Left lung (tissue), 10 donors: ENCODE results near the gene UTP25. TPM values are rescaled to one million over a fixed set of nuclear protein-coding genes. Genes with fewer than 3 reads are reported as not detected.

Source experiments
- ATAC-seq: fragments of 200-7000 bp; cut with Tn5 transposase; one replicate; pipeline ENCODE4 v1.9.1; 2020; ENCODE audit warnings: moderate library complexity
- DNase-seq, 4 donors: peaks; one replicate each; pipeline ENCODE4 v3.0.0-alpha.2; 2013 to 2020
- H3K27ac ChIP-seq, 2 donors: fragments of 200-600 bp; sonication (generic) in 1 of 2; one replicate each; pipeline versions ENCODE4 v1.5.0 to v1.8.0; 2020 to 2021
- H3K27me3 ChIP-seq, 2 donors: fragments of 200-600 bp; sonication (generic) in 1 of 2; one replicate each; pipeline versions ENCODE4 v1.5.0 to v1.8.0; 2020 to 2021
- H3K36me3 ChIP-seq, 2 donors: fragments of 200-600 bp; sonication (generic) in 1 of 2; one replicate each; pipeline versions ENCODE4 v1.5.0 to v1.8.0; 2020 to 2021
- H3K4me1 ChIP-seq, 2 donors: fragments of 200-600 bp; one replicate each; pipeline ENCODE4 v1.8.0; 2021
- H3K4me3 ChIP-seq, 2 donors: fragments of 200-600 bp; sonication (generic) in 1 of 2; one replicate each; pipeline versions ENCODE4 v1.5.0 to v1.8.0; 2020 to 2021; ENCODE audit warnings: mild to moderate bottlenecking in 1 of 2
- H3K9me3 ChIP-seq, 2 donors: fragments of 200-600 bp; sonication (generic) in 1 of 2; one replicate each; pipeline versions ENCODE4 v1.5.0 to v1.8.0; 2020 to 2021
- CTCF ChIP-seq, 2 donors: fragments of 200-600 bp; sonication (generic) in 1 of 2; IDR thresholded peaks; one replicate each; pipeline versions ENCODE4 v1.5.0 to v1.8.0; 2021; ENCODE audit warnings: antibody characterized with exemption in 2 of 2
- intact Hi-C, 2 donors: fragments of 100-400 bp; cut with DNase I; formaldehyde crosslinking; loops; one replicate each; pipeline versions ENCODE4 v1.11.2 to v1.14.2; 2022
- polyA plus RNA-seq, 6 donors: library from polyadenylated mRNA; unstranded; fragments of 120-200 nt; gene quantifications; one replicate each; pipeline ENCODE4 v1.2.1, GENCODE V29; 2013; ENCODE audit not compliant: insufficient read length in 6 of 6
- total RNA-seq, 2 donors: library from RNA; stranded (reverse); fragmentation: NEBNext Ultra II Directional; extraction: Animal tissue kit (Norgen Biotek cat#: 25700); gene quantifications; one replicate each; pipeline ENCODE4 v1.2.1, GENCODE V29; 2021
- donor health status: DM: no; HTN: yes; CAD: no.
- donor health status: DM: no; HTN: no; CAD: no.

The UTP25 gene
- total and polyA plus RNA-seq, 8 donors = 4.1 to 11.5 (median 10.3) TPM

- H3K27me3 ChIP-seq = no peaks in the 10 kb centered on the region
Measured at GRCh38 chr1:209849388-209849787, 21.6 kb downstream of the UTP25 start.

GRCh38 chr1:209850342-209850979, 22.7 kb downstream of the UTP25 start:
- ATAC-seq = peak; percentile 56
- Histone ChIP-seq H3K27me3 (no peaks in the 10 kb centered on the region), H3K4me3 (no peak overlapping the region), H3K9me3 (no peaks in the 10 kb centered on the region), H3K36me3 (peaks cover 0 to 81% of the 10 kb centered on the region in 2 donors), H3K4me1 (no peaks in the 10 kb centered on the region), H3K27ac (no peak overlapping the region)
- intact Hi-C loops = loop anchor here in 1 of 2 donors (10.0 kb wide), 1 partner anchor 144 kb away; no protein-coding TSS in a partner anchor
- DNase-seq = no peak
- peak in 1 of 2 donors; percentile 15 for TF ChIP-seq CTCF (IDR thresholded peaks at IDR 0.05)

More at GRCh38 chr1:209849388-209849787, 21.6 kb downstream of the UTP25 start:
- H3K36me3 ChIP-seq = peaks cover 0 to 80% of the 10 kb centered on the region in 2 donors
- no peaks in the 10 kb centered on the region for H3K4me1 ChIP-seq
- TF ChIP-seq CTCF (IDR thresholded peaks at IDR 0.05) = no peak
- no peak for DNase-seq
- ATAC-seq = no peak
- no peak overlapping the region for H3K27ac ChIP-seq
- intact Hi-C loops = no loop called here
- H3K4me3 ChIP-seq = no peak overlapping the region
- H3K9me3 ChIP-seq = no peaks in the 10 kb centered on the region

- intact Hi-C loops = loop anchor here in 1 of 2 donors (10.0 kb wide), 1 partner anchor 141 kb away; no protein-coding TSS in a partner anchor
- H3K4me1 ChIP-seq = no peaks in the 10 kb centered on the region
- TF ChIP-seq CTCF (IDR thresholded peaks at IDR 0.05) = no peak
- H3K4me3 ChIP-seq = no peak overlapping the region
- H3K27me3 ChIP-seq = no peaks in the 10 kb centered on the region
- no peak for ATAC-seq
- H3K36me3 ChIP-seq = peaks cover 0 to 60% of the 10 kb centered on the region in 2 donors
- H3K27ac ChIP-seq = no peak overlapping the region
- DNase-seq = no peak
- H3K9me3 ChIP-seq = no peaks in the 10 kb centered on the region
Measured at GRCh38 chr1:209853676-209854075, 25.9 kb downstream of the UTP25 start.

GRCh38 chr1:209854196-209854595, 26.4 kb downstream of the UTP25 start:
- intact Hi-C loops = loop anchor here in 1 of 2 donors (10.0 kb wide), 1 partner anchor 141 kb away; no protein-coding TSS in a partner anchor
- Histone ChIP-seq H3K27ac (no peak overlapping the region), H3K4me3 (no peak overlapping the region), H3K4me1 (no peaks in the 10 kb centered on the region), H3K27me3 (no peaks in the 10 kb centered on the region), H3K36me3 (peaks cover 0 to 55% of the 10 kb centered on the region in 2 donors), H3K9me3 (no peaks in the 10 kb centered on the region)
- DNase-seq = no peak
- ATAC-seq = no peak
- no peak for TF ChIP-seq CTCF (IDR thresholded peaks at IDR 0.05)

- DNase-seq (no peak), ATAC-seq (no peak)
- H3K4me3 ChIP-seq = no peak overlapping the region
- peaks cover 0 to 47% of the 10 kb centered on the region in 2 donors for H3K36me3 ChIP-seq
- H3K4me1 ChIP-seq = no peaks in the 10 kb centered on the region
- no peak overlapping the region for H3K27ac ChIP-seq
- intact Hi-C loops = loop anchor here in 1 of 2 donors (10.0 kb wide), 1 partner anchor 140 kb away; no protein-coding TSS in a partner anchor
- no peaks in the 10 kb centered on the region for H3K9me3 ChIP-seq
- H3K27me3 ChIP-seq = no peaks in the 10 kb centered on the region
- no peak for TF ChIP-seq CTCF (IDR thresholded peaks at IDR 0.05)
Measured at GRCh38 chr1:209855006-209855405, 27.2 kb downstream of the UTP25 start.
